GM19463 (cell line): ENCODE data around the gene P2RY6.
A peak's percentile ranks its signal among the peaks of the same experiment; 100 is the strongest.

Experiments
- ATAC-seq: cut with Tn5 transposase; IDR thresholded peaks from one replicate; pipeline ENCODE4 v1.9.1; 2021; ENCODE audit warnings: mild to moderate bottlenecking, moderate library complexity; ENCODE audit not compliant: unreplicated experiment

Gene P2RY6

DNA sequence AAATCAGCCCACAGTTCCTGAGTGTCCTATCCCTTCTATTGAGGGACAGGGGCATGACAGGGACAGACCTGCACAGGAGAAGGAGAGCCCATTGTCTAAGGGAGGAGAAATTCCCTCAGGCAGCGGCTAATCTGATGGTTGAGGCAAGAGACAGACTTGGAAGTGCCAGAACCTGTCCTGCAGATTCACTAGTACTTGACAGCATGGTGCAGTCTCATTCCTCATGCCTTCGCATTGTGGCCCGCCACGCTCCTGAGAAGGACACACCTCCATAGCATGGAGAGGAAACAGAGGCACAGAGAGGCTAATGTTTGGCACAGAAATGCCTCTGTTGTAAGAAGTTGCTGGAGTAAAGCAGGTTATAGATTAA lies 3.2 kb downstream of the P2RY6 start:
- ATAC-seq, result no peak

DNA sequence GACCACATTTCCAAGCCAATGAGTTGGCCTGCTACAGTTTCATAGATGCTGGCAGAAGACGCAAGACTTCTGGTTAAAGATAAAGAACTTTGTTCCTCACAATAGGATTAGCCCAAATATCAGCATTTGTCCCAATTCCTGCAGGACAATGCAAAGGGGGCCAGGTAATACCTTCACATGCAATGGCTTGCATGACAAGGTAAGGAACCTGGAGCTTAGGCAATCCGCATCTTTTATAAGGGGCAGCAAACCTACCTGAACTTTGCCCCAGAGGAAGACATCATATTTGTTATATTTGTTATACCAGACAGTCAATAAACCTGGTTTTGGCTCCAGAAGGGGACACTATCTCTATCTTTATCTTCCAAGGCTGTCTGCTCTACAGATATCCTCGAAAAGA lies 5.3 kb downstream of the P2RY6 start:
- ATAC-seq, result no peak

DNA sequence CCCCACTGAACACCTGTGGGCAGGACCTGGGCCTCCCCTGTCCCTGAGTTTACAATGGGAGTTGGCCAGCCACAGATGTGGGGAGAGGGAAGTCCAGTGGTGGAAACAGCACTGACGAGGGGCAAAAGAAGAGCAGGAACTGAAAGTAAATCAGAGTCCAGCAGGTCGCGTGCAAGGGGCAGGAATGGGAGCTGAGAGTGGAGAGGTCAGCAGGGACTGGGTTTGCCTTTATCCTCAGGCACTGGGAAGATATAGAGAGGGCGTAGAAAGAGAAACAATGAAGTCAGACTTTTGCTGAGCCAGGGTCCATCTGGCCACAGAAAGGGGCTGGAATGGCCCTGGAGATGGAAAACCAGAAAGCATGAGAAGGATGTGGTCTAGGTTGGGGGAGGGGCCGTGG lies 8.5 kb downstream of the P2RY6 start:
- ATAC-seq, result no peak

DNA sequence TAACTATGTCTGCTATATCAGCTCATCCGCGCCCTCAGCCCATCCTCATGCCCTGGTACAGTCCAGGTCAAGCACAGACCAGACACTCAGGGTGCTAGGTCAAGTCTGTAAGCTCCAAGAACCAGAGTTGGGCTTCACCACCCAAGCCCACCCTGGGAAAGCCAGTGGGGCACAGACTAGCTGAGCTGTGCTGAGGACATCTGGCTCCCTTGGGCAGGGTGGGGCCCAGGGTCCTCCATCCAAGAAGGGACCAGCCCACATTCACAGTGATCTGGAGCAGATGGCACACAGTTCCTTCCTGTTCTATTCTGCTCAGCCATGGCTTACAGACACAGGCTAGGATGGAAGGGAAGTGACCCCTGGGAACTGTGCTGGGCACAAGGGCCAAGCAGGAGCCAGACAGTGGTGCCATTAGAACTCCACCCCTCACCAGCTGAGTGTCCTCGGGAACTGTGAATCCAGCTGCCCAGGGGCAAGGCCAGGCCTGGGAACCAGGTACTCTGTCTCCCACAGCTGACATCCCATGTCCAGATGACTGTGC lies 9.1 kb downstream of the P2RY6 start:
- ATAC-seq, result no peak

DNA sequence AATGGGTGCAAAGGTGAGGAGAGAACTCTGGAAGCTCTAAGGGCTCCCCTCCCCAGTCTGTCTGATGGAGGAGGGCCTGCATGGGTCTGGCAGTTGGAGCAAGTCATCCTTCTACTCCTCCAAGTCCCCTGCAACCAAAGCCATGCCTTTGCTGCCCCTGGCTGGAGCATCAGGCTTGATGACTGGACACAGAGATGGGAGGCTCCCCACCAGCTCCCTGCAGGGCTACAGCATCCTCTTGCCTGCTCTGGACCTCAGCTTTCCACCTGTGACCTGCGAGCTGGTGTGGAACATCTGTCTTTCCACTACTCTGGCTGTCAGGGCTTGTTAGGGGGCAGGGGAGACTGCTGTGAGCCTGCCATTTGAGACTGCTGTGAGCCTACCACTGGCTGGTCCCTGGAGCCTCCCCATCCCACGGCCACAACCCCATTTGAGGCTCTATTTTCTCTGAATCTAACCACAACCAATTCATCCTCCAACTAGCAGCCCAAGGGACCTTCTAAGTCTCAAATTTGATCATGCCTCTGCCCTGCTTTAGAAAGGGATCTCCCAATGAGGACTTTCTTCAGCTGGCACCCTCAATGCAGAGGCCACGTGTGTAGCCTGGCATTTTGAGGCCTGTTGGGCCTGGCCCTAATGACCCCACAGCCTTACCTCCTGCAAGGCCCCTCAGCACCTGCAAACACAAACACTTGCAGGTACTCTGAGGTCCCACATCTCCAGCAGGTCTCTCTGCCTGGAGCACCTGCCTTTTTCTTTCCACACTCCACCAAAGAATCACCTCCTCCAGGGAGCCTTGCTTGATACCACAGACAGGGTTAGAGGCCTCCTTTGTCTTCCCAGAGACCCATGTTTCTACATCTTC lies 9.9 kb downstream of the P2RY6 start:
- ATAC-seq, result no peak

DNA sequence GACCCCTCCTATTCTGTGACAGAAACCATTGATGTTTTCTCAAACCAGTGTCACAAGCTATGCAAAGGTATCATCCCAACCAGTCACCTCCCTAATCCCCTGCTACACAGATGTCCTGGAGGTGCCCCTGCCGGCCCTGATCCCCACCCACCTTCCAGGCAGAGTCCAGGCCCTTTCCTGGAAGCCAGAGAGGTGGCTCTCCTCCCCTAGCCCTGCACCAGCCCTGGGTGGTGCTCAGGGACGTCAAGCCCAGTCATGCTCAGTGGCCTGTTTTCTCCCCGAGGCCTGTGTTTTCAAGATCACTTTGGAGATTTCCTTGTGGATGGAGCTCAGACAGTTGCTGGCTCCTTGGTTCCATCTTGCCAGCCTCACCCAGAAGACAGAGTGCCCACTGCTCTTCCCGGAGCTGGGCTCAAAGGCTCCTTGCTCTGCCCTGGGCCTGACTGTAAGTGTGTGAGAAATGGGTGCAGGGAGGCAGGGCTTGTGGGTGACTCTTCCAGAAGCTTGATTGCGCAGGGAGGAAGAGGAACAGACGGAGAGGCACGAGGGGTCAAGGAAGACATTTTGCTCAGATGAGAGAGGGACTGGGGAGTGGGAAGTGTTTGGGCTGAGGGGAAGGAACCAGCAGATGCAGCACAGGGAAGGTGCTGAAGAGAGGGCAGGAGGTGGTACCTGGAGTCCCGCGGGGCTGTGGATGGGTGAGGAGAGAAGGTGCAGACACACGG lies 11.3 kb downstream of the P2RY6 start:
- no peak for ATAC-seq

DNA sequence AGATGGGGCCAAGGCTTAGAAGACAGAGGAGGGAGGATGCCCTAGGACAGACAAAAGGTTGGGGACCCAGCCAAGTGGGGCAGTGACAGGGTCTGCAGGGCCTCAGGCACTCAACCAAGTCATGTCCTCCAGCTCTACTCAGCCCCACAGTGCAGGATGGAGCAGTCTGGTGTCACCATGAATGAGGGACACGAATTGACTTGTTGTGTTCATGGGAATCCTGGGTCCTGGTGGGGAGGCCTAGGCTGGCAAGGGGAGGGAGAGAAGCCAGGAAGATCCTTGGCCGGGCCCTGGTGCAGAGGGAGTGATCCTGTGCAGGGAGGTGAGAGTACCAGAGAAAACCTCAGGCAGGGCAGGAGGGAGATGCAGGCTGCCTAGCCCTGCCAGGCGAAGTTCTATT lies 12.0 kb downstream of the P2RY6 start:
- ATAC-seq, result no peak

DNA sequence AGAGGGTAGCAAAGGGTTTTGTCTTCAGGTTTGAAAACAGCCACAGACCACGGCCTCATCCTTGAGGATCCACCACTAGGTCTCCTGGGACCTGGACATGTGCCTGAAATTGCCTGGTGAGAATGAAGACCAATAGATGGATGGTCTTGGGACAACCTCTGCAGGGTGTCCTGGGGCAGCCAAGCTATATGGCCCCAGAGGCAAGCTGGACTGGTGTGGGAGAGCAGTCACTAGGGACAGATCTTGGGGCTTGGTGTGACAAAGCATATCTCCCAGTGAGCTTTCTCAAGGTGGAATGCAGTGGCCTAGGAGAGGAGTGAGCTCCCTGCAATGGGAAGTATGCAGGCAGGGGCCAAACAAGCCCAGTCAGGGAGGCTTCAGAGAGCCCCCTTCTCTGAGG lies 13.6 kb downstream of the P2RY6 start:
- no peak for ATAC-seq

DNA sequence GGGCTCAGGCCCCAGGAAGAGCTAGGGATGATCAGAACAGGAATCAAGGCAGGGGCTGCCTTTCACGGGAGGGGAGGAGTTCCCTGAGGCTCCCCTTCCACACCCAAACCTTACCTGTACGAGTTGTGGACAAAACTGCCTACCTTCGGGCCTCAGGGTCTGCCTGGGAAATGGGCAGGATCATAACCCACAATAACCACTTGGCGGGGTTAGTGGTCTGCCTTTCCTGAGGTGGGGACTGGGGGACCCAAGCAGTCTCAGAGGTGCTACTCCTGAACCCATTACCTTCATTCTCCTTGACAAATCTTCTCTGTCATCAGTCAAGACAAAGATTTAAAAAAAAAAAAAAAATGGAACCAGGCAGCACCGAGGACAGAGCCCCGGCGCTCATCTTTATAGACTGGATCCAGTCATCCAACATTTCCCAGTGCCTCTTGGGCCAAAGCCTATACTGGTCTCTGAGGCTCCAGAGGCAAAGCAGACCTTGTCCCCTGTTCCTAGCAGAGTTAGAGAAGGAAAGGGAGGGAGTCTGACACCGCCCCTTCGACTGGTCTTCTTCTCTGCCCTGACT lies 14.2 kb downstream of the P2RY6 start:
- no peak for ATAC-seq

DNA sequence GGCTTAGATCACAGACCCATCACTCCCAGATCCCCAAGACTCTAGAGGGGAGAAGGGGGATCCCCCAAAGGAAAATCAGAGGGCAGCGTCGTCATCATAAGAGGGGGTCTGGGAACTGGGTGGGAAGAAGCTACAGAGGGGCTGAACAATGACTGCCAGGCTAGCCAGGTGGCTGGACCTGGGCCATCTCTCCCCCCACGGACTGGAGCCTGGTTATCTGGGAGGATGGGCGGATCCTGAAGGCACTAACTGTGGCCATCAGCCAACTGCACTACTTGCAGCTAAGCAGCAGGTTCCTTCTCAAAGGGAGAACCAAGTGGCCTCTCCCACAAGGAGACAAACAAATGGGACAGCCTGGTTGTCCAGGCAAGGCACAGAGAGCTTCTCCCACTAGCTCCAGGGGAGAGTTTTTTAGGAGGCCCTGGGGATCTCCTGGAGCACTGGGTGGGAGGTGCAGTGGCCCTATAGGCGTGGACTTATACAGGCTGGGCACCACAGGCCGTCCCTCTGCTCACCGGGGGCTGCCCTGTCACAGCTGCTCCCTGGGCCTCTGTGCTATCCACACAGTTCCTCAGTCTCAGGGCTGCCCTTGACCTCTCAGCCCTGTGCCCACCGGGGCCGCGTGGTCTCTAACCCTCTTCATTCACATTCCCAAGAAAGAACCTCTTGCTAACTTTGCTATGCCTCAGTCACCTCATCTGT lies 15.4 kb downstream of the P2RY6 start:
- ATAC-seq, result no peak

DNA sequence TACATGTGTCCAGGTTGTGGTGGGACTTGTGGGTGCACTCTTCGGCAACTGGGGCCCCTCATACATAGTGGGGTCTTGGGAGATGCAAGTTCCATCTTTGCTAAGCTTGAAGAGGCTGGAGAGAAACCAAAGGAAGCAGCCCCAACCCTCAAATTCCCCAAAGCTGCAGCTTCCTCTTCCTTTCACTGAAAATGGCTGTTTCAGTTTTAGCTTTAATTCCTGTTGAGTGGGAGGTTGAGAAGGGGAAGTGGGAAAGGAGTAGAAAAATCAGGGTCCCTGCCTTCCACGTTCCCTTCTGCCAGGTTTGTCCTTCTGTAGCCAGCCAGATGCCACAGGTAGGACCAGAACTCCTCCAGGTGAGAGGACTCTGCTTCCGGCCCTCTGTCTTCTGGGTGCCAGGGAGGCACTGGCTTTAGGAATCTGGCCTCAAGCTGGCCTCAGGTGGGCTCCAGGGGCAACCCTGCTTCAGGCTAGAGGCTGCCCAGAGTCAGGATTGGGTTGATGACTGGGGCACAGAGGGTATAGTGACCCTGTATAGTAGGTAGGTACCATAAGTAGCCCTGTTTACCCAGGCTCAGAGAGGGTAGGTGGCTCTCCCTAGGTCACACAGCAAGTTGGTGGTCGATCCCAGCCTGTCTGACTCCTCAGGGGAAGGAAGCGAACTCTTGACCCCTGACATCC lies 16.2 kb downstream of the P2RY6 start:
- no peak for ATAC-seq

DNA sequence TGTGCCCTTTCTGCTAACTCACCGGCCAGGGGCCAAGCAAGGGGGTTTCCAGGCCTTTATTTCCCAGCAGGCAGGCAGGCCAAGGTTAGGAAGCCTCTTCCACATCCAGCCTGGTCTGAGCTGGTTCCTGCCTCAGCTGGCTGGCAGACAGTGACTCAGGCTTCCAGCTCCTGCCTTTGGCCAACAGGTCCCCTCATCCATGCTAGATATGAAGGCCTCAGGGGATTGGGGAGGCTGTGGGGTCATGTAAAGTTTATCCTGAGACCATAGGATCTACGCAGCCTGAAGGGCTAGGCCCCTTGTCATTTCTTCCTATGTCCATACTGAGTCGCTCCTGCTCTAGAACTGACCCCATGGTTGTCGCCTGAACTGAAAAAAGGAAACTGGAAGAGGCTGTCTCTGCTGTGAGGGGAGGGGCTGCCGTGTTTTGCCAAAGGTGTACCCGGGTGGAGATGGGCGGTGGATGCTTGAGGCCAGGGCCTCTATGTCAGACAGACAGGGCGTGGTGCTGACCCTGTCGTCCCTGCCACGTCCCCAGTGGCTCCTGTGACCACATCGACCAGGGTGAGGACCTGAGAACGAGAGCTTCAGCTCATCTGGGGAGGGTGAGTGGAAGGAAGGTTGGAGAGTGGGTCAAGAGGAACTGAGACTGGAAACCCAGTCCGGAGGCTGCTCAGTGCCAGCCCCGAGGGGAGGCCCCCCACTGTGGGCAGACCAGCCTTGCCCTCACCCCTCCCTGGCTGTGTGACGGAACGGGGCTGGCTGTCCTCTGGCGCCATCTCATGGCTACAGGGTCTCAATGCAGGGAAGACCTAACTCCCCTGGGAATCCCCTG lies 17.0 kb downstream of the P2RY6 start:
- ATAC-seq, result peak; percentile 88

DNA sequence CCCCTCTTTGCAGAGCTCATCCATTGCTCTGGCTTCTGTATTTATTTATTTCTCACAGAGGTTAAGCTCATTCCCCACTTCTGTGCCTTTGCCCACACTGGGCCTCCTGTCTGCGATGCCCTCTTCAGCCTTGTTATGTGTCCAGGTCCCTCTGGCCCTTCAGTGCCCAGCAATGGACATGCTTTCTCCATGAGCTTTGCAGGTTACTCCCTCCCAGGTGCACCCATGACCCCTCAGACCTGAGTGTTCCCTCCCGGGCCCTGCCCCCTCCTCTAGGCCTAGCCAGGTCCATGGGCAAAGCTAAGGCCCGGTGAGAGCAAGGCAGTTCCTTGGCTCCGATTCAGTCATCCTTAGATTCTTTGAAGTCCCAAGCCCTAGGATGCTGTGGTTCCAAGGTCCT lies 18.4 kb downstream of the P2RY6 start:
- ATAC-seq, result no peak

DNA sequence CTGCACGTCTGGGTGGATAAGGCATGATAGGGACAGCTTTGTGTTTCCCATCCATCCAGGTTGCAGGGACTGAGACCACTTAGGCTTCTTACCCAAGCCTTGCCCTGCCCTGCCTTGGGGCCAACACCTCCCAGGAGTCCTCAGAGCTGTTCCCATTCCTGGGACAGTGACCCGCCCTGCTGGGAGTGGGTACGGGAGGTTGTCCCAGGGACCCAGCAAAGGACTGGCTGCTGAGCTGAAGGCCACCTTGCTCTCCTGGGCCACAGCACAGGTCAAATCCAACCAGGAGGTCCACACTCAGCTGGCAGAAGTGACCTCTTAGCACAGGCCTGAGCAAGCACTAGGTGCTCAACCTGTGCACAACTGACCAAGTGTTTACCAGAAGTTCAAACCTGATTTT lies 19.1 kb downstream of the P2RY6 start:
- ATAC-seq, result no peak

DNA sequence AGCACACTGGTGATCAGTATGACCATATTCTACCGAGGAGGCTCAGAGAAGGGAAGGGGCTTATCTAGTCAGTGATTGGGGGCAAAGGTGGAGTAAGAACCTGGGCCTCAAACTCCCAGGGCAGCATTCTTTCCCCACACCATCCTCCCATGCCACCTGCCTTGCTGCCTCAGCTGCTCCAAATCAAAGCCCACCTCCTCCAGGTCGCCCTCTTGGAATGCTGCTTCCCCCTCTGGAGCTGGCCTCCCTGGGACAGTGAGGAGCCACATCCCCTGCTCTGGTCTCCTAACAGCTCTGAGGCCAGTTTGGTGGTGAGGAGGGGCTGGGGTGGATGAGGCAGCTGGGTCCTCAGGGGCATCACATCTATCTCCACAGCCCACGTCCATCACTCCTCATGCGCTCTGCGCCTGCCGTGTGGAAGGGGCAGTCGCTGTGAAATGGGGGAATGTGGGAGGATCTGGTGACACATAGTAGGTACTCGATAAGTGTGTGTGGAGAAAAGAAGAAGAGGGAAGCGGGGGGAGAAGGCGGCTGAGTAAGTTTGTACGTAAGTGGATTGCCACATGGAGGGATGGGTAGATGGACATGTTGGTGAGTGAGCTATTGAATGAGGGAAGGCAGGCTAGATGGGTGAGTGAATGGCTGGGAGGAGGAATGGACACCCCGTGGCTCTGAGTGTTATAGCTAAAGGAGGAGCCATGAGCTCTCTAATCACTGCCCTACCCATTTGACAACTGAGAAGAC lies 19.8 kb downstream of the P2RY6 start:
- ATAC-seq, result no peak

DNA sequence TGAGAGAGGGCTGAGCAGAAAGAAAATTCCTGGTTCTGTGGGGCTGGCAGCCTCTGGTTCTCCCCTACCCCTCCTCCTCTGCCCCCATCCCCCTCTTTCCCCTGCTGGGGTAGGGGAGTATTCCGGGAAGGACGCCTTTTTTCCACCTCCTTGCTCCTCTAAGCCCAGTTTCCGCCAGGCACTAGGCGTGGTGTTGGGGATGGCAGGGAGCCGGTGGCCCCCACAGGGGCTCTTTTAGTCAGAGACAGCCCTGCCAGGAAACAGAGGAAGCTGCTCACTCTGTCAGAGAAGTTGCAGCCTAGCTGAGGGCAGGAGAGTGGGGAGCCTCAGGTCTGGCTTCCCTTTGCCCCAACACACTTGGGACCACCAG lies 20.4 kb downstream of the P2RY6 start:
- ATAC-seq, result no peak

DNA sequence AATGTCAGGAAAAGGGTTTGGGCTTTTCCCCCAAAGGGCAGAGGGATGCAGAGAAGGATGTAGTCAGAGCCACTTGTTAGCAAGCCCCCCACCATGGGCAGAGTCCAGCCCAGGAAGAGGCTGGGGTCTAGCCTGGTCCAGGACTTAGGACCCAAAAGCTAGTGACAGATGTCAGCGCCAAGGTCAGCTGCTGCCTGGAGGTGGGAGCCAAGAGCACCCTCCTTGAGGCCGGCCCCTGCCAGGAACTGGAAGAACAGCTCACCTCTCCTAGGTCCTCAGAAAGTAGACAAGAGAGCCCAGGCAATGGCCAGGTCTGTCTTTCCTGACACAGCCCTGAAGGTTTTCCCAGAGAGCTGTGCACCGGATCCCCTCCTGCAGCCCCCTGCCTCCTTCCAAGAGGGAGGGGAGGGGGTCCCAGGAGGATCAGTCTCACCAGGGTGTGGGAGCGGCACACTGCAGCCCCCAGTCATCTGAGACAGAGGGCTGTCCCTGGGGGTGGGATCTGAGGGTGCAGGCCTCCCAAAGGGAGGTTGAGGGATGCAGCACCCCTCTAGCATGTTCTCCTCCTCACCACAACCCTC lies 21.3 kb downstream of the P2RY6 start:
- ATAC-seq, result no peak

DNA sequence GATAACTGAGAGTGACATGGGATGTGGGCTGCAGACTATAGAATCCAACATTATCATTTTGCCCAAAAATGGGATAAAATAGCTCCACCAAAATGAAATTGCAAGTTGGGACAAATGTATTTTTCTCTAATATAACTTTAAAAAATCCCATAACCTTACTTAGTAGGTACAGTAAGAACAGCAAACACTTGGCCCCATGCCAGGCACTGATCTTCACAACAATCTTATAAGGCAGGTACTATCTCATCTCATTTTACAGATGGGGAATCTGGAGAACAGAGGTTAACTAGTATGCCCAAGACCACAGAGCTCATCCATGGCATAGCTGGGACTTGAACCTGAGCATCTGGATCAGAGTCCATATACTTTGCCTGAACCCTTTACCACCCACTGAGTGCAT lies 22.5 kb downstream of the P2RY6 start:
- no peak for ATAC-seq
